OCI-LY7 (cell line): ENCODE measurements around the gene NPC1. TPM values are rescaled to one million over a fixed set of nuclear protein-coding genes. Genes with fewer than 3 reads are reported as not detected.

Experiments used
- BruUV-seq: library from RNA; stranded (reverse); fragments of 400-500 nt; replicated peaks from 2 replicates; lab custom pipeline; 2021; lab: Mats Ljungman, UMichigan
- CTCF ChIA-PET: fragments of 300-600 bp; sonication (Branson Sonifier 250); formaldehyde crosslinking; loops from one replicate; lab custom pipeline; 2022; ENCODE audit warnings: antibody characterized with exemption; ENCODE audit not compliant: unreplicated experiment; lab: Charles Lee
- POLR2A ChIA-PET: fragments of 300-600 bp; sonication (Branson Sonifier 250); formaldehyde crosslinking; loops from one replicate; lab custom pipeline; 2022; ENCODE audit warnings: antibody characterized with exemption; lab: Charles Lee
- DNase-seq: peaks from one replicate; pipeline ENCODE4 v3.0.0-alpha.2; 2015; ENCODE audit warnings: low spot score
- H2AFZ ChIP-seq: fragments of 200-600 bp; sonication (generic), shearing (Covaris generic); 2 replicates; pipeline ENCODE4 v1.6.1; 2014; ENCODE audit warnings: mild to moderate bottlenecking, antibody characterized with exemption, low read length, moderate library complexity
- H3K27ac ChIP-seq: fragments of 200-600 bp; sonication (generic); 2 replicates; pipeline ENCODE4 v1.5.1; 2014; ENCODE audit warnings: mixed run types, low read depth, mild to moderate bottlenecking, moderate library complexity, low read length, inconsistent platforms; ENCODE audit not compliant: poor library complexity, severe bottlenecking
- H3K36me3 ChIP-seq: fragments of 200-600 bp; sonication (generic); 2 replicates; pipeline ENCODE4 v1.6.1; 2014; ENCODE audit warnings: mild to moderate bottlenecking, antibody characterized with exemption, low read length, moderate library complexity, mixed read lengths; ENCODE audit not compliant: insufficient read depth
- H3K4me1 ChIP-seq: fragments of 200-600 bp; sonication (generic); 2 replicates; pipeline ENCODE4 v1.5.1; 2014; ENCODE audit warnings: mild to moderate bottlenecking, low read length; ENCODE audit not compliant: insufficient read depth, poor library complexity, severe bottlenecking
- H3K4me2 ChIP-seq: fragments of 200-600 bp; sonication (generic); 2 replicates; pipeline ENCODE4 v1.6.1; 2014; ENCODE audit warnings: mild to moderate bottlenecking, low read length
- H3K4me3 ChIP-seq: fragments of 200-600 bp; sonication (generic); 2 replicates; pipeline ENCODE4 v1.5.1; 2014; ENCODE audit warnings: mild to moderate bottlenecking, low read depth, low read length; ENCODE audit not compliant: poor library complexity, severe bottlenecking
- H3K79me2 ChIP-seq: fragments of 200-600 bp; sonication (generic); 2 replicates; pipeline ENCODE4 v1.6.1; 2016; ENCODE audit warnings: low read depth, mild to moderate bottlenecking, low read length, moderate library complexity, mixed read lengths; ENCODE audit not compliant: insufficient read depth
- H3K9me2 ChIP-seq: fragments of 200-600 bp; sonication (generic); 2 replicates; pipeline ENCODE4 v1.6.1; 2016; ENCODE audit warnings: mild to moderate bottlenecking, low read length, mixed read lengths; ENCODE audit not compliant: insufficient read depth
- H3K9me3 ChIP-seq: fragments of 200-600 bp; sonication (generic); 2 replicates; pipeline ENCODE4 v1.6.1; 2014; ENCODE audit warnings: mild to moderate bottlenecking, mixed run types, low read length, mixed read lengths
- H4K20me1 ChIP-seq: fragments of 200-600 bp; sonication (generic); 2 replicates; pipeline ENCODE4 v1.6.1; 2014; ENCODE audit warnings: mild to moderate bottlenecking, antibody characterized with exemption, low read length, moderate library complexity, mixed read lengths; ENCODE audit not compliant: insufficient read depth
- CTCF ChIP-seq: fragments of 200-600 bp; sonication (generic); conservative IDR thresholded peaks from 2 replicates; pipeline ENCODE4 v1.5.1; 2014; ENCODE audit warnings: mild to moderate bottlenecking, antibody characterized with exemption, low read length, moderate library complexity, mixed read lengths
- EZH2phosphoT487 ChIP-seq: fragments of 200-600 bp; sonication (generic); IDR thresholded peaks from 2 replicates; pipeline ENCODE4 v1.6.1; 2018; ENCODE audit warnings: low read depth, borderline replicate concordance, mild to moderate bottlenecking, mixed run types, antibody characterized with exemption, low read length, moderate library complexity, mixed read lengths
- intact Hi-C: fragments of 100-400 bp; cut with micrococcal nuclease; formaldehyde crosslinking; loops from one replicate; pipeline ENCODE4 v1.10.0; 2022; ENCODE audit not compliant: unreplicated experiment
- total RNA-seq, 2 experiments: library from RNA; depleted of rRNA in 1 of 2; stranded (reverse); fragments of >200 nt in 1 of 2; shearing (Covaris generic) in 1 of 2; gene quantifications; 2 replicates each; pipeline ENCODE4 v1.2.3, GENCODE V29; 2014 to 2022

The NPC1 gene
- total RNA-seq, 2 experiments from 2014 or later, result 26.0 to 38.9 TPM

- Histone ChIP-seq H2AFZ (no peak overlapping the region), H3K4me2 (no peak overlapping the region), H3K27ac (no peak overlapping the region)
These were observed 4.7 kb upstream of the NPC1 start for GRCh38 chr18:23591011-23591410.

GRCh38 chr18:23588836-23589560 lies 2.7 kb upstream of the NPC1 start:
- Histone ChIP-seq H3K27ac (no peak overlapping the region), H3K4me1 (peaks cover 21% of the 10 kb centered on the region), H3K36me3 (peaks cover 3% of the 10 kb centered on the region; the same call in 1 of the 2 replicates), H2AFZ (no peak overlapping the region), H3K4me3 (no peak overlapping the region), H3K4me2 (no peak overlapping the region), H3K9me3 (no peaks in the 10 kb centered on the region), H3K79me2 (peaks cover 20% of the 10 kb centered on the region; the same call in 1 of the 2 replicates), H3K9me2 (no peaks in the 10 kb centered on the region), H4K20me1 (no peaks in the 10 kb centered on the region)
- DNase-seq, result no peak
- TF ChIP-seq CTCF, result no peak
- no peak for TF ChIP-seq EZH2phosphoT487
- CTCF ChIA-PET, result no interaction called here
- POLR2A ChIA-PET, result interaction anchor here (0.6 to 1.6 kb wide), 3 partner anchors 53 to 91 kb away, joined by 3 to 4 read pairs (median 3); no protein-coding TSS in a partner anchor
- intact Hi-C loops, result loop anchor here (5.0 to 10.0 kb wide), 2 partner anchors 164 to 452 kb away; partner anchors contain the start of gene CABLES1
- no TSS peak for BruUV-seq

More at GRCh38 chr18:23591011-23591410, 4.7 kb upstream of the NPC1 start:
- CTCF ChIA-PET, result no interaction called here
- Histone ChIP-seq H3K9me2 (no peaks in the 10 kb centered on the region), H3K36me3 (no peaks in the 10 kb centered on the region), H3K4me3 (no peak overlapping the region), H4K20me1 (no peaks in the 10 kb centered on the region), H3K9me3 (no peaks in the 10 kb centered on the region), H3K4me1 (peaks cover 7% of the 10 kb centered on the region), H3K79me2 (no peaks in the 10 kb centered on the region; the same call in 1 of the 2 replicates)
- intact Hi-C loops, result no loop called here
- POLR2A ChIA-PET, result interaction anchor here (0.7 to 0.8 kb wide), 3 partner anchors 8 to 146 kb away, joined by 3 read pairs; no protein-coding TSS in a partner anchor
- TF ChIP-seq CTCF (no peak), EZH2phosphoT487 (no peak)
- no peak for DNase-seq
- no TSS peak for BruUV-seq
